Fibroblast of mammary gland (primary cell): ENCODE data around the gene EIPR1.

Experiments
- DNase-seq: peaks from one replicate; pipeline ENCODE4 v3.0.0-alpha.2; 2010; ENCODE audit warnings: low read depth
- H3K4me3 ChIP-seq: 2 replicates; pipeline ENCODE4 v1.5.1; 2011; ENCODE audit warnings: low read depth, mild to moderate bottlenecking, low read length, moderate library complexity; ENCODE audit not compliant: control insufficient read depth
- TF ChIP-seq, protein P1 (sequence below): conservative IDR thresholded peaks from 2 replicates; pipeline ENCODE4 v1.5.1; 2011; ENCODE audit warnings: low read depth, low read length, inconsistent platforms; ENCODE audit not compliant: control insufficient read depth, insufficient read depth

Gene EIPR1

DNA sequence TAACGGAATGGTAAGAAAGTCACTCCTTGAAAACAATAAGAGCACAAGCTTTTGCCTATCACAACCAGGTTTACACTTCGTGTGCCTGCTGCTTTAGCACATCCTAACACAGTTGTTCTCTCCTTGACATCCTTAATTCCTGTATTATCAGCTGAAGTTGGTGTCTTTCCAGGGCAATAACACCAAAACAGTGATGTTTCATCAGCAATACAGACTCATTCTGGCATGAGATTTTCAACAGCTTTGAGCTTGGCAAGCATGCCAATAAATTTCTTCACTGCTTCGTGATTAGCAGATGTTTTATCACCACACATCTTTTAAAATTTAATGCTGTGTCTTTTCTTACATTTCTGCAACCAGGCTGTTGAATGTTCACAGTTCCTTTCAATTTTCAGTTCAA, 148.4 kb downstream of the EIPR1 start:
- no peak overlapping the region for H3K4me3 ChIP-seq
- TF ChIP-seq, protein P1, sequence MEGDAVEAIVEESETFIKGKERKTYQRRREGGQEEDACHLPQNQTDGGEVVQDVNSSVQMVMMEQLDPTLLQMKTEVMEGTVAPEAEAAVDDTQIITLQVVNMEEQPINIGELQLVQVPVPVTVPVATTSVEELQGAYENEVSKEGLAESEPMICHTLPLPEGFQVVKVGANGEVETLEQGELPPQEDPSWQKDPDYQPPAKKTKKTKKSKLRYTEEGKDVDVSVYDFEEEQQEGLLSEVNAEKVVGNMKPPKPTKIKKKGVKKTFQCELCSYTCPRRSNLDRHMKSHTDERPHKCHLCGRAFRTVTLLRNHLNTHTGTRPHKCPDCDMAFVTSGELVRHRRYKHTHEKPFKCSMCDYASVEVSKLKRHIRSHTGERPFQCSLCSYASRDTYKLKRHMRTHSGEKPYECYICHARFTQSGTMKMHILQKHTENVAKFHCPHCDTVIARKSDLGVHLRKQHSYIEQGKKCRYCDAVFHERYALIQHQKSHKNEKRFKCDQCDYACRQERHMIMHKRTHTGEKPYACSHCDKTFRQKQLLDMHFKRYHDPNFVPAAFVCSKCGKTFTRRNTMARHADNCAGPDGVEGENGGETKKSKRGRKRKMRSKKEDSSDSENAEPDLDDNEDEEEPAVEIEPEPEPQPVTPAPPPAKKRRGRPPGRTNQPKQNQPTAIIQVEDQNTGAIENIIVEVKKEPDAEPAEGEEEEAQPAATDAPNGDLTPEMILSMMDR = no peak
- no peak for DNase-seq

DNA sequence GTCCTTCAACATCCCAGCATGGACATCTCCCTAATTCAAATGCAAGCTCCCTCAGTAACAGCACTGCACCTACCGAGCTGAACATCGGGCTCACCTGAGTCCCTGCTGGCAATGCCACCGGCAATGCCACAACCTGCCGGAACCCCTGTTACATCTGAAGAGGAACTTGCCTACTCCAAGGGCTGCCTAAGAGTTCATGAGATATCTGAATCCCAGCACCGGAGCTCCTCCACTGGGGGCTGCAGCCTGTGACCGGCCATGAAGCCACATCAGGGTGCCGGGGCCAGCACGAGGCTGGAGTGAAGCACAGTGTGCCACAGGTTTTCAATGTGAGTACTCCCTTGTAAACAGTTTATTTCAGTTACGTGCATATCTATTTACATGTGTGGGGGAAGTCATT, 152.9 kb downstream of the EIPR1 start:
- no peak for DNase-seq
- no peak overlapping the region for H3K4me3 ChIP-seq
- TF ChIP-seq, protein P1 = no peak

DNA sequence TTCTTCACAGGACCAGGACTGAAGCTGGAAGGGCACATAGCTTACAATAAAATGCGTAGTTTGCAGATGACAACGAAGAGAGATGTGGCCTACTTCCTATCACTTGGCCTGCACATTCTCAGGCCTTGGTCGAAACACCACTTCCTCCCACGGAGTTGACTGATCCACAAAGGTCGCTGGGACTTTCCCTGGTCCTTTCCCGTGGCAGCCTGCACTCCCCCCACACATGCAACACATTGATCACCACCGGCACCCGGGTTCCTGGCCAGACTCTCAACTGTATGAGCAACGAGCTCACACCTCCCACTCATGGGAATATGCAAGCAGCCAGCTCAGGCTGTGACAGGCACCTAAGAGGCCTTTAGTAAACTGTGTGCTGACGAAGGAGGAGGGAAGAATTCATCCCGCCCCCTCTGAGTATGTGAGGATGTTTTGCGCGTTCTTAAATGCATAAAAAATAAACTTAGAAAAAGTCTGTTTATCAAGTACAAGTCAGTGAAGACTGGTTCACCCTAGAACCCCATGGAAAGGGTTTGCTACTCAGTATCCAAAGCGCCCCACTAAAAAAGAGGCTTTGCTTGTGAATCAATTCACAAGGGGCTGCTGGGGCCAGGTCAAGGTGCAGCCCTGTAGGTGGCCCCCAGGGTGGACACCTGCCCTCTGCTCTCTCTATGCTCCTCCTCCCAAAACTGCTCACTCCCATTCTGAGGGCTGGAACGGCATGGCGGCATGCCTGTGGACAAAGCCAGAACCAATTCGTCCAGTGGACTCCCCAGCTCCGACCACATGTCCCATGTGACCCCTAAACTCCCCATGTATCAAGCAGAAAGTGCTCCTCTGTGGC, 154.3 kb downstream of the EIPR1 start:
- TF ChIP-seq, protein P1 = no peak
- DNase-seq = peak; percentile 74

DNA sequence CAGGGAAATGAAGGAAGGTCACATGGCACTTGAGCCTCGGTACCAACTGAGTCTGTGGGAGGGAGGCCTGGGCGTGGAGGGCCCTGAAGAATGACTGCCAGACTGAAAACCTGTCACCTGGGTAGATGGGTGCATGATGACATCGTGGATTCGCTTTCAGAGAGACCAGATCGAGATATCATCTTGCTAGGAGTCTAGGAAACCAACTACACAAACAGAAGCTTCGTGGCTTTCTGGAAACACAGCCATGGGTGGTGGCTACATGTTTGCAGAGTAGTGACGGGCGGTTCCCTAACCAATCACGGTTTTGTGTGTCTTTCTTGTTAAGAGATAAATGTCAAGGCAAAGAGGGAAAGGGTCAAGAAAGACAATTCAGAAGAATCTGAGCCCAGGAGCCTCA, 155.0 kb downstream of the EIPR1 start:
- H3K4me3 ChIP-seq = no peak overlapping the region
- TF ChIP-seq, protein P1 = no peak
- no peak for DNase-seq

More for the DNA sequence above, 154.3 kb downstream of the EIPR1 start:
- no peak overlapping the region for H3K4me3 ChIP-seq

DNA sequence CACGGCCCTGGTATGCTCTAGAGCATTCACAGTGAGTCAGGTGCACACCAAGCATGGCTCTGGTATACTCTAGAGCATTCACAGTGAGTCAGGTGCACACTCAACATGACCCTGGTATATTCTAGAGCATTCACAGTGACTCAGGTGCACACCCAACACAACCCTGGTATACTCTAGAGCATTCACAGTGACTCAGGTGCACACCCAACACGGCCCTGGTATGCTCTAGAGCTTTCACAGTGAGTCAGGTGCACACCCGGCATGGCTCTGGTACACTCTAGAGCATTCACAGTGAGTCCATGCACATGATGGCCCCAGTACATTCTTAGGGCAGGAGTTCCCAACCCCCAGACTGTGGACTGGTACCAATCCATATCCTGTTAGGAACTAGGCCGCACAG, 158.1 kb downstream of the EIPR1 start:
- H3K4me3 ChIP-seq = no peak overlapping the region
- DNase-seq = no peak
- TF ChIP-seq, protein P1 = no peak

DNA sequence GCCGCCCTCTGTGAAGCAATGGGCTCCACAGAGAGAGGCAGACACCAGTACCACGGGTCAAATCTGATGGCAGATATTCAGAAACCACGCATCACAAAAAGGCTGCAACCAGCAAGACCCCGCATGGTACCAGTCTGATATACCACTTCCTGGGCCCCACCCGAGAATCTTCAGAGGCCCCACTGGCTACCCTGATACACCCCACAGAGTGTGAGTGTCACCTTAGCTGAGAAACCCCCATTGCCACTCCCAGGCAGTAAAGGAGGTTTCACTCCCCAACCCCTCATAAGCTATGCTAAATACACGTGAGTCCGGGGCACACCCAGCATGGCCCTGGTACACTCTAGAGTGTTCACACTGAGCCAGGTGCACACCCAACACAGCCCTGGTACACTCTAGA, 160.0 kb downstream of the EIPR1 start:
- H3K4me3 ChIP-seq = no peak overlapping the region
- TF ChIP-seq, protein P1 = no peak
- DNase-seq = no peak

DNA sequence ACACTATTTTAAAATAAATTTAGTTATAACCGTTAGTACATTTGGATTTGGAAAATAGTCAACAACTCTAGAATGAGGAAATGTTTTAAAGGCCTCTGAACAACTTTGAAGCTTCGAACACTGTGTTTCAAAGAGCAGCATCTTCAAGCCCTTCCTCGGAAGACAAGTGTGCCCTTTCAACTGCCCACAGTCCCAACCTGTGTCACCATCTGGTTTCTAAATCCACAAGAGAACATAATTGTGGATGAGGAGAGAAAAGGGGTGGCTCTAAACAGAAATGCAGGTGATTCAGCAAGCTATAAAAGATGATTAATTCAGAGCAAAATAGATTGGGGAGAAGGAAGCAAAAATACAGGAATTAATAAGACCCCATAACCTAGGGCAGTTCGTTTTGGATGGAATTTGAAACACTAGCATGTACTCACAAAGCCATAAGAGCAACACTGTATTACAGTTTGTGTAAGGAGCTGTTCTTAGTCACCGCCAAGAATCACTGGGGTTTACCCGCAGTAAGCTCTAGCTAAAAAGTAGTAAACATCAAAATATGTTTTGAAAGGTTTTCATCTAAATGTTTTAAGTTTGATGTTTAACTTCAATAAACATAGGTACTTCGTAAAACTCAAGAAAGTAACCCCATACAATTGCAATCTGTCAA, 160.7 kb downstream of the EIPR1 start:
- no peak for DNase-seq
- TF ChIP-seq, protein P1 = no peak
- no peak overlapping the region for H3K4me3 ChIP-seq
